ENCODE data around the gene TCL1B. TPM values are rescaled to one million over a fixed set of nuclear protein-coding genes. Genes with fewer than 3 reads are reported as not detected.
"Not testable (repeated sequence)": the region's sequence is repeated elsewhere in the genome, so short reads cannot be mapped to it uniquely, and the experiment has no call there.

TCL1B gene
- total RNA-seq, 2 experiments from 2014 or later, result not detected

GRCh38 chr14:95659293-95659989 is 26.8 kb upstream of the TCL1B start:
- CTCF ChIA-PET, result no interaction called here

DNA sequence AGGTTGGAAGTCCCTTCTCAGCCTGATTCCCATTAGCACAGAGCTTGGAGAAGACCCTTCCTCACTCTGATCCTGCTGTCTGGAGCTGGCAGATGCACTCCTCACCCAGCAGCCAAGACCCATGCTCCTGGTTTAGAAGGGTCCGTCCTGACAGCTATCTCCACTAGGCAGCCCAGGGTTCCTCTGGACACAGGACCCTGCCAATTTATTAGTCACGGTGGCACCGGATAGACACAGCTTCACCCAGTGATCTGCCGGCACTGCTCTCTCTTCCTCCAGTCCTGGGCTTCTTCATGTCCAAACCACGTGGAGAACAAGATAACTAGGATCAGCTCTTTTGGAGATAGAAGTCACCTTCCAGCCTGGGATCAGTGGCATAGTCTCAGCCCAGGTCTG is 26.2 kb upstream of the TCL1B start:
- ATAC-seq, result no peak

More at GRCh38 chr14:95659293-95659989, 26.8 kb upstream of the TCL1B start:
- POLR2A ChIA-PET, result no interaction called here
- Mint-ChIP-seq H3K27ac (no peak overlapping the region), H3K9me3 (ENCODE audit: insufficient read depth) (no peaks in the 10 kb centered on the region), H3K4me1 (ENCODE audit: low read depth) (no peaks in the 10 kb centered on the region), H3K27me3 (ENCODE audit: low read depth) (peaks cover 6% of the 10 kb centered on the region), H3K4me3 (no peak overlapping the region), H3K36me3 (ENCODE audit: low read depth) (no peaks in the 10 kb centered on the region)
- no peak for ATAC-seq
- DNase-seq, result no peak

DNA sequence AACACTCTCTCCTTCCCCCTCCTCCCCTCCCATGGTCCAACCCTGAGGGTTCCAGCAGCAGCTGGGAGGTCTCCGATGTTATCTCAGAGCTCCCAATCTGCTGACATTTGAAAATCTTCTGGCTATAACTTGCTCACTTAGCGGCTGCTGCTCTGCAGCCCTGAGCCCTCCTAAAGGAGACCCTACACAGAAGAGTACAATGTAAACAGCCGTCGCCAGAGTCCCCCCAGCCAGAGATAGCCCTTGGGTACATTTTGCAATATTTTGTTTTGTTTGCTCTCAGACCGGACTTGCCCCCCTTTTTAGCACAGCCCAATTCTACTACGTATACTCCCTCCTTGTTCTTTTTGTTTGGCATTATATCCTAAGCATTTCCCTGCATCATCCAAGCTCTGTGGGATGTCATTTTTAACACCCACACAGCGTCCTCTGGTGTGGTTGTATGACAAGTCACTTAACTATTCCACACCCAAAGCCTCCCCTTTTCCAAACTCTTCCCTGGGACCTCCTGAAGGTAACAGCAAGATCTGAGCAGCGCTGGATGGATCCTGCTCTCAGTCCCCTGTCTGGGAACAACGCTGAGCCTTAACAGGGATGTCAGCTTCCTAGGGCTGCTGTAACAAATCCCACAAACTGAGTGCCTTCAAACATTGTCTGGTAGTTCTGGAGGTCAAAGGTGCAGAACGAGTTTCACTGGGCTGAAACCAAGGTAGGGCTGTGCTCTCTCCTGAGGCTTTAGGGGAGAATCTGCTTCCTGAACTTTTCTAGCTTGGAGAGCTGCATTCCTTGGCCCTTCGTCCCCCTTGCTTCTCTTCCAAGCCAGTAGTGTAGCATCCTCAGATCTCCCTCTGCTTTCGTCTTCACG is 25.3 kb upstream of the TCL1B start:
- DNase-seq (no peak), ATAC-seq (no peak)
- no peak overlapping the region for H3K4me3 Mint-ChIP-seq
- H3K4me1 Mint-ChIP-seq (ENCODE audit: low read depth), result no peaks in the 10 kb centered on the region
- no peaks in the 10 kb centered on the region for H3K9me3 Mint-ChIP-seq (ENCODE audit: insufficient read depth)
- POLR2A ChIA-PET, result no interaction called here
- CTCF ChIA-PET, result no interaction called here
- H3K36me3 Mint-ChIP-seq (ENCODE audit: low read depth), result no peaks in the 10 kb centered on the region
- H3K27ac Mint-ChIP-seq, result no peak overlapping the region
- peaks cover 4% of the 10 kb centered on the region for H3K27me3 Mint-ChIP-seq (ENCODE audit: low read depth)

More for the DNA sequence above, 26.2 kb upstream of the TCL1B start:
- H3K4me3 Mint-ChIP-seq, result no peak overlapping the region
- no peak for DNase-seq
- no peak overlapping the region for H3K27ac Mint-ChIP-seq
- POLR2A ChIA-PET, result no interaction called here
- no peaks in the 10 kb centered on the region for H3K9me3 Mint-ChIP-seq (ENCODE audit: insufficient read depth)
- no peaks in the 10 kb centered on the region for H3K4me1 Mint-ChIP-seq (ENCODE audit: low read depth)
- H3K27me3 Mint-ChIP-seq (ENCODE audit: low read depth), result peaks cover 4% of the 10 kb centered on the region
- H3K36me3 Mint-ChIP-seq (ENCODE audit: low read depth), result no peaks in the 10 kb centered on the region
- CTCF ChIA-PET, result no interaction called here

DNA sequence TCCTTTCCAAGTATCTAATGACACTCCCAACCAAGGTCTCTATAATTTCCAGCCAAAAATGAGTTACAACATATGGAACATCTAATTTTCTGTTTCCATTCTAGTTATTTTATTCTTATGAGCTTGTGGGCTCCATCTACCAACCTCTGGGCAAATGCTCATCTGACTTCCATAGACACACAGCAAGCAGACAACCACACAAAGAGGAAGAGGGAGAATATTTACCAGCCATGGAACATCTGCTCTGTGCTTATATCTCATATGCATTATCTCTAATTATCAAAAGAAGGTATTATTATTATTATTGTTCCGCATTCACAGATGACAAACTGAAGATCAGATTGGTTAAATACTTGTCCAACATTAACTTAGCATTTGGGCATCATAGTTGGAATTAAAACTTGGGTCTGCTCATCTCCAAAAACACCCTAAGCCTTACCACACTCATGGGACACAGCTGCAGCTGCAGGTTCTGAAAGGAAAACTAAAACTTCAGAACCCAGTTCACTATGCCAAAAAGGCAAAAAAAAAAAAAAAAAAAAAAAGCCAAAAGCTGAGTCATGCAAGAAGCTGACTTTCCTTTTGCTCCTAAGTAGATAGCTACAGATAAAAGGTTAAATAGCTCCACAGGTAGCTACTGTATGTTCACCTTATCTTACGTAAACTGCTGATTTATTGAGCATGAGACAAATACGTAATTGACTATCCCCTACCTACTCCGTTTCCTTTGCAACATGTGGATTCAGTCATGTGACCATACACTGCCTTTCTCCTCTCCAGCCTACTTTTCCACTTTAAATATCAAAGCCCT is 23.6 kb upstream of the TCL1B start:
- H3K4me1 Mint-ChIP-seq (ENCODE audit: low read depth), result no peaks in the 10 kb centered on the region
- H3K9me3 Mint-ChIP-seq (ENCODE audit: insufficient read depth), result no peaks in the 10 kb centered on the region
- POLR2A ChIA-PET, result no interaction called here
- no peak for ATAC-seq
- no peaks in the 10 kb centered on the region for H3K36me3 Mint-ChIP-seq (ENCODE audit: low read depth)
- H3K4me3 Mint-ChIP-seq, result no peak overlapping the region
- H3K27me3 Mint-ChIP-seq (ENCODE audit: low read depth), result peaks cover 4% of the 10 kb centered on the region
- H3K27ac Mint-ChIP-seq, result no peak overlapping the region
- CTCF ChIA-PET, result no interaction called here
- no peak for DNase-seq

- CTCF ChIA-PET, result no interaction called here
- POLR2A ChIA-PET, result no interaction called here
- H3K27ac Mint-ChIP-seq, result no peak overlapping the region
Observed at GRCh38 chr14:95663226-95663797, 22.9 kb upstream of the TCL1B start.

DNA sequence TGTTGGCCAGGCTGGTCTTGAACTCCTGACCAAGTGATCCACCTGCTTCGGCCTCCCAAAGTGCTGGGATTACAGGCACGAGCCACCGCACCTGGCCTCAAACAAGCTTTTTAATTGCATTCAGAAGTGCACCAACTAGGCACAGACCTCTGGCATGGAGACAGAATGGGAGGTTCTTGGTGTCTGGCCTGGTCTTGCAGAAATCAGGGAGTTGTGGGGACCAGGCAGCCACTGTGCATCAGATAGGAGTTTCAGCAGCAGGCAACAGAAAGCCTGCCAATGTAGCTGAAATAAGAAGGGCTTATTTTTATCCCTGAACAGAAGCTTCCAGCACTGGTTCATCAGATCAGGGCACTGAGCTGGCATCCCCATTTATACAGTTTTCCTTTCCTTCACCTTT is 22.2 kb upstream of the TCL1B start:
- ChIA-PET CTCF (no interaction called here), POLR2A (no interaction called here)
- Mint-ChIP-seq H3K4me3 (no peak overlapping the region), H3K27me3 (ENCODE audit: low read depth) (peaks cover 4% of the 10 kb centered on the region), H3K4me1 (ENCODE audit: low read depth) (no peaks in the 10 kb centered on the region), H3K36me3 (ENCODE audit: low read depth) (no peaks in the 10 kb centered on the region), H3K27ac (no peak overlapping the region), H3K9me3 (ENCODE audit: insufficient read depth) (no peaks in the 10 kb centered on the region)
- DNase-seq (no peak), ATAC-seq (no peak)

More at GRCh38 chr14:95663226-95663797, 22.9 kb upstream of the TCL1B start:
- no peaks in the 10 kb centered on the region for H3K9me3 Mint-ChIP-seq (ENCODE audit: insufficient read depth)
- H3K36me3 Mint-ChIP-seq (ENCODE audit: low read depth), result no peaks in the 10 kb centered on the region
- H3K4me3 Mint-ChIP-seq, result no peak overlapping the region
- no peak for ATAC-seq
- no peaks in the 10 kb centered on the region for H3K4me1 Mint-ChIP-seq (ENCODE audit: low read depth)
- peaks cover 4% of the 10 kb centered on the region for H3K27me3 Mint-ChIP-seq (ENCODE audit: low read depth)
- DNase-seq, result no peak

GRCh38 chr14:95664546-95664945 is 21.7 kb upstream of the TCL1B start:
- Mint-ChIP-seq H3K4me3 (no peak overlapping the region), H3K36me3 (ENCODE audit: low read depth) (no peaks in the 10 kb centered on the region), H3K4me1 (ENCODE audit: low read depth) (no peaks in the 10 kb centered on the region), H3K27me3 (ENCODE audit: low read depth) (peaks cover 3% of the 10 kb centered on the region), H3K9me3 (ENCODE audit: insufficient read depth) (no peaks in the 10 kb centered on the region), H3K27ac (no peak overlapping the region)
- DNase-seq (no peak), ATAC-seq (no peak)
- ChIA-PET POLR2A (no interaction called here), CTCF (no interaction called here)

DNA sequence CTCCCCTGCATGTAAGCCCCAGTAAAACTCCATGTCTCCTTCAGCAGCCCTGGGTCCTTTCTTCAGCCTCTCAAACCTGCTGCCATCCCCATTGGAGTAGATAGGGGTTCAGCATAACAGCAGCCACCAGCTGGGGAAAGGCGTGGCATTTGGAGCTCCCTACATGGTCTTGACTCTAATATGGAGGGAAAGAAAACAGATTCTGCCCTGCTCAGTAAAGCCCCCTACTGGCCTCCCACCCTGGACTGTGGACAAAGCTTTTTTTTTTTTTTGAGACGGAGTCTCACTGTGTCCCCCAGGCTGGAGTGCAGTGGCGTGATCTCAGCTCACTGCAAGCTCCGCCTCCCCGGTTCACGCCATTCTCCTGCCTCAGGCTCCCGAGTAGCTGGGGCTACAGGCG is 20.7 kb upstream of the TCL1B start:
- H3K4me3 Mint-ChIP-seq; H3K9me3 Mint-ChIP-seq (ENCODE audit: insufficient read depth); H3K36me3 Mint-ChIP-seq (ENCODE audit: low read depth); ATAC-seq; POLR2A ChIA-PET; DNase-seq; H3K4me1 Mint-ChIP-seq (ENCODE audit: low read depth); H3K27ac Mint-ChIP-seq; CTCF ChIA-PET; H3K27me3 Mint-ChIP-seq (ENCODE audit: low read depth): not testable (repeated sequence)

GRCh38 chr14:95666450-95666849 is 19.8 kb upstream of the TCL1B start:
- CTCF ChIA-PET, result no interaction called here
- H3K27me3 Mint-ChIP-seq (ENCODE audit: low read depth), result peaks cover 3% of the 10 kb centered on the region
- no peak for ATAC-seq

GRCh38 chr14:95667249-95667693 is 19.0 kb upstream of the TCL1B start:
- POLR2A ChIA-PET, result no interaction called here

More at GRCh38 chr14:95666450-95666849, 19.8 kb upstream of the TCL1B start:
- H3K27ac Mint-ChIP-seq, result no peak overlapping the region
- no peak for DNase-seq
- H3K4me3 Mint-ChIP-seq, result no peak overlapping the region
- H3K9me3 Mint-ChIP-seq (ENCODE audit: insufficient read depth), result no peaks in the 10 kb centered on the region
- POLR2A ChIA-PET, result no interaction called here
- H3K4me1 Mint-ChIP-seq (ENCODE audit: low read depth), result no peaks in the 10 kb centered on the region
- H3K36me3 Mint-ChIP-seq (ENCODE audit: low read depth), result no peaks in the 10 kb centered on the region

DNA sequence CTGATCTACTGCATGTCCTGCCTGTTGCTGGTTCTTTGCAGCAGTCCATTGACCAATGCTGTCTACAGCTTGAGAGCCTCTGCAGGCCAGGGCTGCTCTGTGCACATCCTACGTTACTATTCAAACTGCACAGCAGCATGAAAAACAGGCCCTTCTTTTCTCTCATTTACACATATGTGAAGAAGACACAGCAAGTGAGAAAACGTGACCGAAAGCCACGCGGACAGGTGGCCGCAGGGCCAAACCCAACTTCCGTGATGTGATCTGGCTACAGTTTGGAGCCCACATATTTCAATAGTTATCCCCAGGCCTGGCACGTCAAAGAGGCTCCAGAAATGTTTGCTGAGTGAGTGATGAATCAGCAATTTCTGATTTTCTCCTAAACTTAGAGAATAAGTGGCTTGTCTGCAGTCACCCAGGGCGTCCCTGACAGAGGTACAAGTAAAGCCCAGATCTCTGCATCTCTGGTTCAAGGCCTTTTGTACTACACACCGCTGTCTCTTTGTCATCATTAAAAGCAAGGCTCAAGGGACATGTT is 17.9 kb upstream of the TCL1B start:
- H3K9me3 Mint-ChIP-seq (ENCODE audit: insufficient read depth), result no peaks in the 10 kb centered on the region
- POLR2A ChIA-PET, result no interaction called here

More at GRCh38 chr14:95667249-95667693, 19.0 kb upstream of the TCL1B start:
- ATAC-seq (no peak), DNase-seq (no peak)
- CTCF ChIA-PET, result no interaction called here
- Mint-ChIP-seq H3K36me3 (ENCODE audit: low read depth) (no peaks in the 10 kb centered on the region), H3K4me3 (no peak overlapping the region), H3K27me3 (ENCODE audit: low read depth) (peaks cover 3% of the 10 kb centered on the region), H3K9me3 (ENCODE audit: insufficient read depth) (no peaks in the 10 kb centered on the region), H3K27ac (no peak overlapping the region), H3K4me1 (ENCODE audit: low read depth) (no peaks in the 10 kb centered on the region)

More for the DNA sequence above, 17.9 kb upstream of the TCL1B start:
- DNase-seq (no peak), ATAC-seq (no peak)
- CTCF ChIA-PET, result no interaction called here
- Mint-ChIP-seq H3K4me3 (no peak overlapping the region), H3K27ac (no peak overlapping the region), H3K27me3 (ENCODE audit: low read depth) (peaks cover 3% of the 10 kb centered on the region), H3K4me1 (ENCODE audit: low read depth) (no peaks in the 10 kb centered on the region), H3K36me3 (ENCODE audit: low read depth) (no peaks in the 10 kb centered on the region)
